ENCODE data around the gene NEK7.
"Not testable (repeated sequence)": the region's sequence is repeated elsewhere in the genome, so short reads cannot be mapped to it uniquely, and the experiment has no call there.

The NEK7 gene

DNA sequence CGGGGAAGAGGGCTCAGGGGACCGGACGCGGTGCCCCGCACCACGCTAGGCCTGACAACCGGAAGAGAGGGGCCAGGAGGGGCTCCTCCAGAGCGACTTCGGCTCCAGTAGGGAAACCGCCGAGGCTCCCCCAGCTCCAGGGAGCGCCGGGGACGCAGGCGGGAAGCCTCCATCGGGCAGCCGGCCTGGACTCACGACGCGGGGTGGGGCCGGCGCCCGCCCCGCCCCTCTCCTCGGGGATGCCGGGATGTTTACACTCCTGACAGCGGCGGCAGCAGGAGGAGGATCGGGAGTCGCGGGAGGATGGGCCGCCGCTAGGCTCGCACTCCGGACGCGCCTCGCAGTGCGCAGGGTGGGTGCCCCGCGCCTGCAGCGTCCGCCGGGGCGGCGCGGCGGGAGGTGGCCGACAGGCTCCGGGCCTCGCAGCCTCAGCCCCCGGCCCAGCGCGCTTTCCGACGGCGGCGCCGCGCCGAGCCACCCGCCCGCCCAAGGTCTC is at the start of gene NEK7:
TSS of gene NEK7 (plus strand) at position 254 of the 496 bp plus-strand sequence. CDS start 75,583 bp downstream, outside the sequence.
- peak; percentile 66 for DNase-seq

DNA sequence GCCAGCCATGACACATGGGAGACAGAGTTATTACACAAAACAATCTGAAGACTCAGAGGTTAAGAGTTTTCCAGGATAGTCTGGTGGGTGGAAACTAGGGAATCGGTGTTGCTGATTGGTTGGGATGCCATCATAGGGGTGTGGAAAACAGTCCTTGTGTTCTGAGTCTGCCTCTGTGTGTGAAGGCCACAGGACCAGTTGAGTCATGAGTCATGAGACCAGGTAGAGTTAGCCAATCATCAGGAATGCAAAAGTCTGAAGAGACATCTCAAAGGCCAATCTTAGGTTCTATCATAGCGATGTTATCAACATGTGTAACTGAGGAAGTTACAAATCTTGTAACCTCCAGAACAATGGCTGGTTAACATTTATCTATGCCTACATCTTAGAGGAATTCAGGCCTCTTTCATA is 49.7 kb upstream of the NEK7 start:
- DNase-seq, result no peak

DNA sequence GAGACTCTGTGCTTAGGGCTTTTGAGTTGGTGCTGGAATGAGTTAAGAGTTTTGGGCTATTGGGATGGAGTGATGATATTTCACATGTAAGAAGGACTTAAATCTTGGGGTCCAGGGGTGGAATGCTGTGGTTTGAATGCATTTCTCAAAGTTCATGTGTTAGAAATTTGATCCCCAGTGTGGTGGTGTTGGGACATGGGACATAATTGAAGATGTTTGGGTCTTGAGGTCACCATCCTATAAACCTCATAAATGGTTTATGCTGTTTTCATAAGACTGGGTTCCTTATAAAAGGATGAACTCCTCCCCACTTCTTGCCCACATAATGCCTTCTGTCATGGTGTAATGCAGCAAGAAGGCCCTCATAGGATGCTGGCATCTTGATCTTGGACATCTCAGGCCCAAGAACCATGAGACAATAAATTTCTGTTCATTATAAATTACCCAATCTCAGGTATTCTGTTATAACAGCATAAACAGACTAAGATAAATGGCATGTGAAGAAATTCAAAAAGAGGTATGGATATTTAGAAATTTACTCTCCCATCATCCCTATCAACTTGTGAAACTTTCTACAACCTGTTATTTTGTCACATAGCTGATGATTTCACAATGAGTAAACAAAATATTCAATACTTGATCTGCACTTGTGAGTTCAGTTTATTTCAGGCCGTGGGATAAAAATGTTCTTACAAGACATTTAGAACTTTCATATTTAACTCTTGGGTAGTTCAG is 48.0 kb upstream of the NEK7 start:
- DNase-seq, result no peak

DNA sequence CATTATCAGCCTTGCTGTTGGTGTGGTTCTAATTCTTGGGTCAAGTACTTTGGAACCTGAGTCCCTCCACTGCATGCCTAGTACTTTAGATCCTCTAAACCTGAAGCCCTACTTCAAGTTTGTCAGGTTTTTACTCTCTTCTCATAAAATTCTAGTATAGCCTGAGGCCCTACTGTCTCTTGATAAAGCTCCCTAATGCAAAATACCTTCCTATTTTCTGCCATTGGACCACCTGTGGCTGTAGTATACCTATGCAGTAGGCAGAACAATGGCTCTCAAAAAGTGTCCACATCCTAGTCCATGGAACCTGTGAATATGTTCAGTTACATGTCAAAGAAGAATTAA is 47.5 kb upstream of the NEK7 start:
- DNase-seq, result no peak

DNA sequence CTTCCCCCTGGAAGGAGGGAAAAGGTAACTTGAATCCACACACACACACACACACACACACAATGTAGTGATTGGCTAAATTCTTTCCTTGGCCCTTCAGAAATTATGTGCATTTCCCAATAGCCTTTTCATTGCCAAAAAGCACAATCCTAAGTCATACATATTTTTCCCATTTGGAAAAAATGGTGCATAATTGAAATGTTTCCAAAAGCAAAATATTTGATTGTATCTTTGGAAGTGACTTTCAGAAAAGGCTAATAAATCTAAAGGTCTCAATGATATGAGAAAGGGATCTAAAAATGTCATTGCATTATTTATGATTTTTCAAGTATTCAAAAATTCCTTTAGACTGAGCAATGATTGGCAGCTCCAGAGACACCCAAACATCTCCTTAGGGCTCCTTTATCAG is 43.5 kb upstream of the NEK7 start:
- DNase-seq, result no peak

DNA sequence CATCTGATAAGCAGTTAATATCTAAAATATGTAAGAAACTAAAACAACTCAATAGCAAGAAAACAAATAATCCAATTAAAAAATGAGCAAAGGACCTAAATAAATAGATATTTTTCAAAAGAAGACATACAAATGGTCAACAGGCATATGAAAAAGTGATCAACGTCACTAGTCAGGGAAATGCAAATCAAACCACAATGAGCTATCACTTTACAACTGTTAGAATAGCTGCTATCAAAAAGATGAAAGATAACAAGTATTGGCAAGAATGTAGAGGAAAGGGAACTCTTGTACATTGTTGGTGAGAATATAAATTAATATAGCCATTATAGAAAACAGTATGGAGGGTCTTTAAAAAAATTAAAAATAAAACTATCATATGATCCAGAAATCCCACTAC is 40.7 kb upstream of the NEK7 start:
- DNase-seq, result no peak

DNA sequence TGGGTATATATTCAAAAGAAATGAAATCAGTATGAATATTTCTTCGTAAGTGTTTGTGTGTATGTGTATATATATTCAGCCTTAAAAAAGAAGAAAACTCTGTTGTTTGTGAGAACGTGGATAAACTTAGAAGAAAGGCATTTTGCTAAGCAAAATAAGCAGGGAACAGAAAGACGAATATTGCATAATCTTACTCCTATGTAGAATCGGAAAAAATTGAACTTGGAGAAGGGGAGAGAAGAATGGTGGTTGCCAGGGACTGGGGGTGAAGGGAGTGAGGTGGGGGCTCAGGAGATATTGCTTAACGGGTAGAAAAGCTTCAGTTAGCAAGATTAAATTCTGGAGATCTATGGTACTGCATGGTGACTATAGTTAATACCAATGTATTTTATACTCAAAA is 40.3 kb upstream of the NEK7 start:
- DNase-seq, result no peak

DNA sequence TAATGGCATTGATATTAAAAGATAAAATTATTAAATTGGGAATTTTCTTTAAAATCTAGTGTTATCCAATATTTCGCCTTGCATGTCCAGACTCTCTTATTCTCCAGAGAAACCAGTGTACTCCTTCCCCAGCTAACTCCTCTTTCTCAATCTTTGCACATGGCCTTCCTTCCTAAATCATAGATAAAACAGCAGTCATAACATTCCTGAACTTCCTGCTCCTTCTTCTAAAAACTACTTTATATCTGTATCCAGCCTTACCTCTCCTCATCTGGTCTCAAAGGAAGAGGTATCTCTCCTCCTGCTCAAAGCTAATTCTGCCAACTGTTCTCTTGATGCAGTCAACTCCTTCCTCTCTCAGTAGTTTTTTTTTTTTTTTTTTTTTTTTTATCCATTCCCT is 39.5 kb upstream of the NEK7 start:
- DNase-seq, result no peak

DNA sequence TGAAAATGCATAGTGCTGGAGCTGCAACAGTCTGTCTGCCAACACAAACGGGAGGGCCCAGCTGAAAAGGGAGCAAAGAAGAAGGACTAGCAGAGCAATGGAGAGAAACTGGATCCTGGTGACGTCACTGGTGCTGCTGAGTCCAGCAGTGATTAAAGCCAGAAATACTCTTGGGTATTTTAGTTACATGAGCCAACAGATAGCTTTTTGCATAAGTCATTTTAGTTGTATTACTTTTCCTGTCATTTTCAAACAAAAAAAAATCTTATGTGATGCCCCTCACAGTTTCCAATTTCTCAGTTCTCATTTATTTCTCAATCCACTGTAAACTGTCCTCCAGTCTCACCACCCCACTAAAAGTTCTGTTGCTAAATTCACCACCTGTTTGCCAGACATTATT is 38.7 kb upstream of the NEK7 start:
- no peak for DNase-seq

DNA sequence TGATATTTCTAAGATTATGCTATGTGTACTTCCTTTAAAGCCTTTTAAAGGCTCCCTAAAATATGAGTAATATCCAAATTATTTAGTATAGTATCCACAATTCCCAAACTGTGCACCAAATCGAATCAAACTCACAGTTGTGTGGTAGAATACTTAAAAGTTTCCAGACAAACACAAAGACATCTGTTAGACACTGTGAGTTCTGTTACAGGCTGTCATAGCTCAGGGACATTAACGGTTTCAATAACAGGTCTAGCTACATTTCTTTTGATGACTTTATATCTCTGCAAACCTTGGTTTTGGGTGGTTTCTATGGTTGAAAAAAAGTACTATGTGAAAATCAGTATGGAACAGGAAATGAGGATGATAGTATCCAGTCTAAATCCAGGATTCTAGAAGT is 36.9 kb upstream of the NEK7 start:
- DNase-seq, result no peak

DNA sequence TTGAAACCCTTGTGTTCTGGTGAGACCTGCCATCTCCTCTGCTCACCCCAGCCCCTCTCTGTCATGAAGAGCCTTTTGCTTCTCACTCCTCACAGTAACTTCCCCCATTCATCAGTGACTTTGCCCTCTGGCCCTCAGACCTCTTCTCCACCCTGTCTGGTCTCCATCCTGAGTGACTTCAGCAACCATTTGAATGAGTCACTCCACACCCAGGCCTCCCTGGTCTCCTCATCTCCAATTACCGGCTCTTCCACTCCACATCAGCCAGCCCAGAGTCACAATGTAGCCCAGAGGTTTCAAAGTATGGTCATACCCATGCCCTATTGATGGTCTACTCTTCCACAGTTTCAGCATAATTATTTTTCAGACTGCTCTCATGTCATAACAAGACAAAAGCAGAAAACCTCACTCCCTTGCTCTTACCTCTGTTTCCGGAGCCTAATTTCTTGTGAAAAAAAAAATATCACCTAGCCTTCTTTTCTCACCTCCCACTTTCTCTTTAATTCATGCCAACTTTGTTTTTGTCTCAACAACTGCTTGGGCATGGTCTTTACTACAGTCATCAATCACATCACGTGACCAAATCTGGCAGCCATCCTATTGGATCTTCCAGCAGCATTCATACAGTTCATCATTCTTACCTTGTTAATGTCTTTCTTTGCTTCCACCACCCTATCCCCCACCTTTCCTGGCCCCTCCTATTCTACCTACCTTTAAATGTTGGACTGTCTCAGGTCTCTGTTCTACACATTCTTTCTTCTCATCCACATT is 35.6 kb upstream of the NEK7 start:
- no peak for DNase-seq

DNA sequence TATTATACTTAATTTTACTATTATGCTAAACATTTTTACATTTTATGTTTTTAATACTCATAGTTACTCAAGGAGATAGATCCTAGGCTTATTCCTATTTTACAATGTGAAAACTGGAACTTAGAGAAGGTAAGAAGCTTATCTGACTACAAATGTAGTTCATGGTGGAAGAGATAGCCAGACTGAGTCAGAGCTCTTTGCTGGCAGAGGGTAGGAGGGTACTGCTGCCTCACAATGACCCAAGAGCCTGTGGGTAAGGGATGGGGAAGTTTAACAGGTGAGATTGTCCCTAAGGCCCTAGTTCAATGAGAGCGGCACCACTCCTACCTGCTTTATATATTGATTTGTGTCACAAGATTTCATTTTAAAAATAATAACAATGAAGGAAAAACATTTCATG is 34.1 kb upstream of the NEK7 start:
- DNase-seq, result no peak

DNA sequence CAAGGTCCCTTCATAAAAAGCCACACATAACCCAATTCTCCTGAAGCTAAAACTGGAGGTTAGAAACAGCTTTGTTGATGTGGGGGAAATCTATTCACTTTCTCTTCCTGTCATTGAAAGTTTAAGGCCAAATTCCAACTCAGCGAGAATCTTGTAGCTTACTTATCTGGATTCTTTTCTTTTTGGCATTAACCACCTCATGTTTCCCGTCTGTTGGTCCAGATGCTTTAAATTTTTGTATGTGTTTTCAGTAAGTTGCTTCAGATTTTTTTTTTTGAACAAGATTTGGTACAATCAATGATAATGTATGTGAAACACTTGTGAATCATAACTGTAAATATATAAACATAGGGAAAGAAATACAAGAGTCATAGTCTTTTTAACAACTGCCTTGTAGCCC is 33.7 kb upstream of the NEK7 start:
- no peak for DNase-seq

DNA sequence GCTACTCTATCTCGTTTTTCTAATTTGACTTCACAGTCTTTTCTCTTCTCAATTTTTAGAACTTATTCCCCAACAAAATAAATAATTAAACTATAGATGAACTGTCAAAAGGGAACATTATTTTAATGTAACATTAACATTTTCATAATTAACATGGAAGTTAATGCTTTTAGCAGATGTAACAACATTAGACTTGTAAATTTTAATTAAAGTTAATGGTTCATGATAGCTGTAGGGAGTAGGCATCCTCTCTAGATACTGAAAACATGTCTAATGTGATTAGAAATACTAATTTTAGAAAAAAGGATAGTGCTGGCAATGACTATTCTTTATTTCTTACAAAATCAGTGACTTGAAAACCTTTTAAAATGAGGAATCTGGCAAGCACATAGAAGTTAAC is 32.1 kb upstream of the NEK7 start:
- no peak for DNase-seq

DNA sequence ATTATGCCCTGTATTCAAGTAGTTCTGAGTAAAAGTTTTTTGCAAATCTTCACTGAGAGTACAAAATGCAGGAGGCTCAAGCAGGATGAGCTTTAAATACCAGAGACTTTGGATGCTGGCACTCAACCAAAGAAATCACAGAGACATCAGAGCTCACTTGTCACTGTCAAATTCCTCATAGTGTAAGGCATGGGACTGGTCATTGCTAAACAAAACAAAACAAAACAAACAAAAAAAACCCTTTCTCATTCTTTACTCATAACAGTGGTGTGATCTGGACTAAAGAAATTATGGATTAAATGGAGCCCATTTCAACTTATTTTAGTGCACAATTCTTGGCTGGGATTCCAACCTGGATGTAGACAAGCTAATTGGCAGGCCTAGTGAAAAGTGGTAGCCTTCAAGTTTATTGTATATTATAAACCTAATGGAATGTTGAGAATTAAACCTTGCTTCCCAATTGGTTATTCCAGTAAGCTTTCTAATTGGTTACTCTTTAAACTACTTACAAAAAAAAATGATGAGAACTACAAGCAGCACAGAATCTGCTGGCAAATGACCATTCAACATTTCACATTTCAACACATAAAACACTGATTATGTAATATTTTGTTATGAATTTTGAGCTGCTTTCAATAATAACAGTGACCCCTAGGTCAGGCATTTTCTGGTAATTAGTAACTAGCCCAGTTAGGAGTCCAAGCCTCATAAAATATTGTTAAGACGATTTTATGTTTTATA is 30.6 kb upstream of the NEK7 start:
- no peak for DNase-seq

DNA sequence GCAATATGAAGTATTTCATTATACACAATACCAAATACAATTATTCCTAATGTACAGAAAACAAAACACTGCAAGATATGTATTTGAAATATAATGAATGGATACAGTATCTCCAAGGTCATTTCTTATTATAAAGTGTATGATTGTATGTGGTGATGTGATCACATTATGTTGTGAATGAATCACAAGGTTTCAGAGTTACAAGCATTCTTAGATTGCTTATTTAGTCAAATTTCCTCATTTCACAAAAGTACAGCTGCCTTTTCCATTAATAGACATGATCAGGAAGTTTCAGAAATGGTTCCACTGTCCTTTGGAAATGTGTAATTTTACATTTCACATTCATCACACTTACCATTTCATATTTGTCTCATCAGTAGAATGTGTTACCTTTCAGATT is 28.3 kb upstream of the NEK7 start:
- DNase-seq, result no peak

DNA sequence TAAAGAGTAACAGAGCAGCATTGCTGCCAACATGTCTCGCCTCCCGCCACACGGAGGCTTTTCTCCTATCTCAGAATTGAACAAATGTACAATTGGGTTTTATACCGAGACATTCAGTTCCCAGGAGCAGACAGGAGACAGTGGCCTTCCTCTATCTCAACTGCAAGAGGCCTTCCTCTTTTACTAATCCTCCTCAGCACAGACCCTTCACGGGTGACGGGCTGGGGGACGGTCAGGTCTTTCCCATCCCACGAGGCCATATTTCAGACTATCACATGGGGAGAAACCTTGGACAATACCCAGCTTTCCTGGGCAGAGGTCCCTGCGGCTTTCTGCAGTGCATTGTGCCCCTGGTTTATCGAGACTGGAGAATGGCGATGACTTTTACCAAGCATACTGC is 26.7 kb upstream of the NEK7 start:
- DNase-seq, result not testable (repeated sequence)

DNA sequence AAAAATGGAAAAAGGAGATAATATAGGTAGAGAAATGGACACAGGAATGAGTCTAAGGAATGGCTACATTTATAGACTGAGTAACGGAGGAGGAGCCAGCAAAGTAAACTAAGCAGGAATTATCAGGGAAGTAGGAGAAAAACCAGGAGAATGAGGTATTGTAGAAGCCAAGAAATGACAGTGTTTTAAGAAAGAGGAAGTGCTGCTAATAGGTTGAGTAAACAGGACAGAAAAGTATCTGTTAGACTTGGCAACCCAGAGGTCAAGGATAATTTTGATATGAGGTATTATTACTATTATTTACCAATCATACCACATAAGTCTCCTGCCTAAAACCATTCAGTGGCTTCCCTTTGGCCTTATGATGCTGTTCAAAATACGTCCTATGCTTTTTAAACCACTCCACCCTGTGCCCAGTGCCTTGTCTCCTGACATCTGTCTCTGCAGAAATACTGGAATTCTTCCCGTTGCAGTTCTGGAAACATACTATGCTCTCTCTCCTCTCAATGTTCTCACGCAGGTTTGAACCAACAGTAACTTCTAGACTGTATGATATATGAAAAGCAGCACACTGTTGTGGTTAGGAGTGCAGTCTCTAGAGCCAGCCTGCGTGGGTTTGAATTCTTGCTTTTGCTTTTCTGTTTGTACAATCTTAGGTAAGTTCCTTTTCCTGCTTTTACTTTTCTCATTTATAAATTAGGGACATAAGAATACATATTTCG is 24.6 kb upstream of the NEK7 start:
- DNase-seq, result no peak

DNA sequence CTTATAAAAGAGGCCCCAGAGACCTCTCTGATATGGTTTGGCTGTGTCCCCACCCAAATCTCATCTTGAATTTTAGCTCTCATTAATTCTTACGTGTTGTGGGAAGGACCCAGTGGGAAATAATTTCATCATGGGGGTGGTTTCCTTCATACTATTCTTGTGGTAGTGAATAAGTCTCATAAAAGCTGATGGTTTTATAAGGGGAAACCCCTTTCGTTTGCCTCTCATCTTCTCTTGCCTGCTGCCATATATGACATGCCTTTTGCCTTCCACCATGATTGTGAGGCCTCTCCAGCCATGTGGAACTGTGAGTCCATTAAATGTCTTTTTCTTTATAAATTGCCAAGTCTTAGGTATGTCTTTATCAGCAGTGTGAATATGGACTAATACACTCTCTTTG is 22.5 kb upstream of the NEK7 start:
- DNase-seq, result no peak

DNA sequence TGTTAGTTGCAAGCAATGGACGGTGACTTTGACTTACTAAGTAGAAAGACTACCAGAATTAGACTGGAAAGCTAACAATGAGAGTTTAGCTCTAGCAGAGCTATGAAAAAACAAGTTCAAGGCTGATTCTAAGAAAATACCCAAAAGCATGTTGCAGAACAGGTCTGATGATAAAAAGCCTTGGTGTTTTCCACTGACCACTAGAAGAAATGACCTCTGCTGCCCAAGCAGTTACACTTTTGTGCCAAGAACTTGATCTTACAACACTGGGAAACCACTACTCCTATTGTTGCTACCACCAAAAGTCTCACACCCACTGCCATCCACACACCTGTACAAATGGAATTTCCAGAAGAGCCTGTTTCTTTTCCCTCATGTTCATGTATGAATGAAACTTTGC is 21.4 kb upstream of the NEK7 start:
- no peak for DNase-seq

DNA sequence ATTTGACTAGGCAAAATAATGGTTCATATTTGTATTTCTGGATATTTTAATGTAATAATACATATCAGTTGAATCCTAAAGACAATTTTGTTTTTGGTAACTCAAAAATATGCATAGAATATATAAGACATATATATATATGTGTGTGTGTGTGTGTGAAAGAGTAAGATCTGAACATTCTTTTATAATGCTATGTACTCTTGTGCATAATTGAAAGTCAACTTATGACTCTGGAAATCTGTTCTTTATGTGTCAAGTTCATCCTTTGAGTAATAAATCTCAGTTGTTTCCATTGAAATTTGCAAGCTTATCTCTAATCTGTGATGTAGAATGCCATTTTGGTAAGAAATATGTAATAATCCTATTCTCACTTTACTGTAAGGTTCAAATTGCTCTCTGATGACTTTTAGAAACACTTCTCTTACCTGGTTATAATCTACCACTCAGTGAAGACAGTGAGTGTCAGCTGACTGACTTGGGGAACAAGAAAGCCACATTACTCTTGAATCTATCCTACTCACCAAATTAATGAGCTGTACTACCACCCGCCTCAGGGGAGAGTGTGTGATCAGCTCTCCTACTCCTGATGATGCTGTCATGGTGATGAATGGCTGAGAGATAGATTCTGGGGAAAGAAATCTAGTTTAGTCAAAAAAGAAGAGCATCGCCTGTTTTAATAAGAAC is 15.0 kb upstream of the NEK7 start:
- DNase-seq, result no peak

DNA sequence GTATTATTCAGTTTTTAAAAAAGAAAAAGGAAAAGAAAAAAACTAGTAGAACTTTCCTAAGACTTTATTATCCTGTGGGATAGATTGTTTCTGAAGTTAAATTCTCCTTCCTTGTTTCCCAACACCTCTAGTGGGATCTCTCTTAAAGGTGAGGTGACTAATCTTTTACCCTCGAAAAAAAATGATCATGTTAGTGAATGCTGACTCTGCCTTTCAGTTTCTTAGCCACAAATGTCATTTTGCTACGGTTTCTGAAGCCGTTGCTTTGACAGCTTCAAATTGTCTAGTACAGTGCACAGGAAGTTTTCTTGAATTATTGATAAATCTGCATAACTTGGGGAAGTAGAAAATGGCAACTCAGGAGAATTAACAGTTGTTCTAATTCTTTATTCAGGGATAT is 13.0 kb upstream of the NEK7 start:
- DNase-seq, result no peak

DNA sequence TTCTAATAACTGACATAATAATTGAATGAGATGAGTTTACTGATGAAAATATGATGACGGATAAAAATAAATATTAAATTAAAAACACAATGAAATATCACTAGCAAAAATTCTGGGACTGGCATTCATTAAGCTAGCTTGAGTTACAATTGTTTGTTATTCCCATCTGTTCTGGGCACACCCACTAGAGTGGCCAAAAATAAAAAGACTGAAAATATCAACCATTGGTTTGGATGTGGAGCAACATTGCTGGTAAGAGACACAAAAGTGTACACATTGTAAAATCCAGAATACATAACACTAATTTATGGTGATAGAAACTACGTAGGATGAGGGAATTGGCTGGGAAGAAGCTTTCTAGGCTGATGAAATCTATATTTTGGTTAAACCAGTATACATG is 9.6 kb upstream of the NEK7 start:
- no peak for DNase-seq

All from NCI-H510A (cell line).